Activated CD4-positive, alpha-beta memory T cell treated with anti-CD3 and anti-CD28 coated beads, Interleukin-2, amount 10 ng/mL, durations not matched to agents 7 days and 5 days (primary cell): ENCODE measurements around the gene LKAAEAR1. TPM values are rescaled to one million over a fixed set of nuclear protein-coding genes. Genes with fewer than 3 reads are reported as not detected.
A peak's percentile ranks its signal among the peaks of the same experiment; 100 is the strongest.
"Not testable (repeated sequence)": the region's sequence is repeated elsewhere in the genome, so short reads cannot be mapped to it uniquely, and the experiment has no call there.

Experiments used
- CTCF ChIA-PET: fragments of 350-600 bp; sonication (Branson Sonifier 250); formaldehyde crosslinking; loops from one replicate; lab custom pipeline; 2021; ENCODE audit warnings: antibody characterized with exemption, inconsistent platforms; lab: Charles Lee
- POLR2A ChIA-PET: fragments of 350-600 bp; sonication (Branson Sonifier 250); formaldehyde crosslinking; loops from one replicate; lab custom pipeline; 2021; ENCODE audit warnings: antibody characterized with exemption; lab: Charles Lee
- DNase-seq: peaks from one replicate; pipeline ENCODE4 v3.0.0-alpha.2; 2020
- H3K27ac Mint-ChIP-seq: one replicate; pipeline ENCODE4 v1.8.0; 2021; ENCODE audit warnings: mild to moderate bottlenecking, mixed read lengths
- H3K27me3 Mint-ChIP-seq: one replicate; pipeline ENCODE4 v1.8.0; 2021; ENCODE audit warnings: mixed read lengths
- H3K36me3 Mint-ChIP-seq: one replicate; pipeline ENCODE4 v1.8.0; 2021; ENCODE audit warnings: low read depth, mixed read lengths
- H3K4me1 Mint-ChIP-seq: one replicate; pipeline ENCODE4 v1.8.0; 2021; ENCODE audit warnings: mixed read lengths
- H3K4me3 Mint-ChIP-seq: one replicate; pipeline ENCODE4 v1.8.0; 2021; ENCODE audit warnings: mild to moderate bottlenecking, mixed read lengths
- H3K9me3 Mint-ChIP-seq: one replicate; pipeline ENCODE4 v1.8.0; 2021; ENCODE audit warnings: mixed read lengths
- total RNA-seq, 2 experiments: library from RNA; stranded (reverse); gene quantifications; one replicate each; pipeline ENCODE4 v1.2.3, GENCODE V29; 2021

LKAAEAR1 gene, protein sequence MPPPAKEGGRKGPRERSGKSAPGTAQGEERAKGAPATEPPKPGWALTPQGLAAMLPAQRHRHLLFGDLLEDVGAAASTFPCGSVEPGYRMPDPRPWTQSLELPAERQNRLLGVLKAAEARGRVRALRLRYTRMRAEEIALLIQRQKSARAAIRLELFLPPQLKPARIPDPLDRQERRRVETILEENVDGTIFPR
- under 1 TPM in 1 of 2 experiments, not detected in 1; 0.38 TPM for total RNA-seq

DNA sequence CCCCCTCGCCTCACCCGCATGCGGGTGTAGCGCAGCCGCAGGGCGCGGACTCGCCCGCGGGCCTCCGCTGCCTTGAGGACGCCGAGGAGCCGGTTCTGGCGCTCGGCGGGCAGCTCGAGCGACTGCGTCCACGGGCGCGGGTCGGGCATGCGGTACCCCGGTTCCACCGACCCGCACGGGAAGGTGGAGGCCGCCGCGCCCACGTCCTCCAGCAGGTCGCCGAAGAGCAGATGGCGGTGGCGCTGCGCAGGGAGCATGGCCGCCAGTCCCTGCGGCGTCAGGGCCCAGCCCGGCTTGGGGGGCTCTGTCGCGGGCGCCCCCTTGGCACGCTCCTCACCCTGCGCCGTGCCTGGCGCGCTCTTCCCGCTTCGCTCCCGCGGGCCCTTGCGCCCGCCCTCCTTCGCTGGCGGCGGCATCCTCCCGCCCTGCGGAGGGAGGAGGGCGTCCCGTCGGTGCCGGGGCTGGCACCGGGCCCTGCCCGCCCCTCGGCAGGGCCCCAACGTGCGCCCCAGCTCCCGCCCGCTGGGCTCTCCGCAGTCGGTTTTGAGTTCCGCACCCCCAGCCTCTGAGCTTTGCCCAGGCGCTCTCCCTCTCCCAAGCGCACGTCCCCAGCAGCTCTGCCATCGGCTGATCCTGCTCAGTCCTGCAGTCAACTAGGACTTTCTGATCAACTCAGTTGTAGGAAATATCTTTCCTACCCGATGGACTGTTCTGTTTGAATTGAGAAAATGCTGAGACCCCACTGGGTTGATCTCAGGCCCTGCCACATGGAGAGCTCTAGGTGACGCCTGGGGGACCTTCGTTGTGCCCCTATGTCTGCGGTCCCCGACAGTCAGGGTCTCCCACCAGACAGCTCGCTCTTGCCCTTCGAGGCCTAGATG is at the start of gene LKAAEAR1:
TSS of gene LKAAEAR1 (minus strand) at position 595 of the 881 bp plus-strand sequence. CDS start at position 416, 179 bp downstream.
- H3K4me1 Mint-ChIP-seq: peaks cover 31% of the 10 kb centered on the region
- peaks cover 36% of the 10 kb centered on the region for H3K27me3 Mint-ChIP-seq
- POLR2A ChIA-PET: interaction anchor here (0.8 to 1.6 kb wide), 5 partner anchors 15 to 45 kb away, joined by 3 to 6 read pairs (median 4); no protein-coding TSS in a partner anchor
- CTCF ChIA-PET: interaction anchor here (0.7 to 4.4 kb wide), 12 partner anchors 9 to 587 kb away, joined by 3 to 34 read pairs (median 4); partner anchors contain the start of gene PCMTD2
- peaks cover 4% of the 10 kb centered on the region for H3K36me3 Mint-ChIP-seq
- DNase-seq: no peak
- peaks cover 10% of the 10 kb centered on the region for H3K9me3 Mint-ChIP-seq
- H3K27ac Mint-ChIP-seq: peak within 1 kb of the TSS; percentile 35
- H3K4me3 Mint-ChIP-seq: peak within 1 kb of the TSS; percentile 76

DNA sequence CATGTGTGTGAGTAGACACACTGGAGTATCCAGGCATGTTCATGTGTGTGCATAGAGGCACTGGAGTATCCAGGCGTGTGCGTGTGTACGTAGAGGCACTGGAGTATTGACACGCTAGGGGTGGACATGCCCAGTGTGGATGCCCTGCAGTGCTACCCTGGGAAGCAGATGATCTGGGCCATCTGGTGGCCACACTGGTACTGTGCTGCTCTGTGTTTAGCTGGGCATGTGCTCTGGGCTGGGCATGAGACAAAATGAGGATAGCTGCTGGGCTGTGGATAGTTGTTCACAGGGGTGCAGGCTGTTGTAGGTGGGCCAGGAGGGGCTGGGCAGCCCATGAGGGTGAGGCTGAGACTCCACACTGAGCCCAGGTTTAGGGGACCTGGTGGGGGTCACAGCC is 47.2 kb upstream of the LKAAEAR1 start:
- no peaks in the 10 kb centered on the region for H3K4me1 Mint-ChIP-seq
- no peaks in the 10 kb centered on the region for H3K36me3 Mint-ChIP-seq
- H3K4me3 Mint-ChIP-seq: no peak overlapping the region
- peaks cover 11% of the 10 kb centered on the region for H3K27me3 Mint-ChIP-seq
- ChIA-PET POLR2A (no interaction called here), CTCF (no interaction called here)
- H3K27ac Mint-ChIP-seq: no peak overlapping the region
- DNase-seq: no peak
- no peaks in the 10 kb centered on the region for H3K9me3 Mint-ChIP-seq

DNA sequence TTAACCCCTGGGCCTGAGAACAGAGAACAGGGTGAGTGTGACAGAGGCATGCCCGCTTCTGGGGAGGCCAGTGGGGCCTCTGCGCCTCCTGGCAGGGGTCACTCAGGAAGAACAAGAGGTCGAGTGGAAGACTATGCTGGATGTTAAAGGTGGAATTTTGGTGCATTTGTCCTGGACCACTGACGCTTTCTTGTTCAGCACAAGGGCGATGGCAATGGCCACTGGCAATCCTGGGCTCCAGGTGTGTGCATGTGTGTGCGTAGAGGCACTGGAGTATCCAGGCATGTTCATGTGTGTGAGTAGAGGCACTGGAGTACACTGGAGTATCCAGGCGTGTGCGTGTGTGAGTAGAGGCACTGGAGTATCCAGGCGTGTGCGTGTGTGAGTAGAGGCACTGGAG is 46.7 kb upstream of the LKAAEAR1 start:
- DNase-seq: no peak
- Mint-ChIP-seq H3K36me3 (no peaks in the 10 kb centered on the region), H3K27ac (no peak overlapping the region), H3K27me3 (peaks cover 11% of the 10 kb centered on the region), H3K4me3 (no peak overlapping the region), H3K4me1 (no peaks in the 10 kb centered on the region), H3K9me3 (no peaks in the 10 kb centered on the region)
- CTCF ChIA-PET: no interaction called here
- POLR2A ChIA-PET: no interaction called here

DNA sequence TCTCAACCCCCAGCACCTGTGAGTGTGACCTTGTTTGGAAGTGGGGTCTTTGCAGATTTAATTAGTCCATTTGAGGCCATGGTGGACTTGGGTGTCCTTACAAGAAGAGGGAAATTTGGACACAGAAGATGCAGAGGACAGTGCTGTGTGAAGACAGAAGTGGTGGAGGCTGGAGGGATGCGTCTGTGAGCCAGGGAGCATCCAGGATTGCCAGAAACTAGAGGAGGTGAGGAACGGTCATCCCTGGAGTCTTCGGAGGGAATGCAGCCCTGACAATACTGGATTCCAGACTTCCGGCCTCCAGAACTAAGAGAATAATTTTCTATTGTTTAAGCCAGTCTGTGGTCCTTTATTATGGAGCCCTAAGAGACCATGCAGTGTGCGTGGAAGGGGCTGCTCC is 46.1 kb upstream of the LKAAEAR1 start:
- Mint-ChIP-seq H3K4me1 (no peaks in the 10 kb centered on the region), H3K27me3 (peaks cover 13% of the 10 kb centered on the region), H3K9me3 (no peaks in the 10 kb centered on the region), H3K27ac (no peak overlapping the region), H3K4me3 (no peak overlapping the region), H3K36me3 (no peaks in the 10 kb centered on the region)
- ChIA-PET POLR2A (no interaction called here), CTCF (no interaction called here)
- DNase-seq: no peak

DNA sequence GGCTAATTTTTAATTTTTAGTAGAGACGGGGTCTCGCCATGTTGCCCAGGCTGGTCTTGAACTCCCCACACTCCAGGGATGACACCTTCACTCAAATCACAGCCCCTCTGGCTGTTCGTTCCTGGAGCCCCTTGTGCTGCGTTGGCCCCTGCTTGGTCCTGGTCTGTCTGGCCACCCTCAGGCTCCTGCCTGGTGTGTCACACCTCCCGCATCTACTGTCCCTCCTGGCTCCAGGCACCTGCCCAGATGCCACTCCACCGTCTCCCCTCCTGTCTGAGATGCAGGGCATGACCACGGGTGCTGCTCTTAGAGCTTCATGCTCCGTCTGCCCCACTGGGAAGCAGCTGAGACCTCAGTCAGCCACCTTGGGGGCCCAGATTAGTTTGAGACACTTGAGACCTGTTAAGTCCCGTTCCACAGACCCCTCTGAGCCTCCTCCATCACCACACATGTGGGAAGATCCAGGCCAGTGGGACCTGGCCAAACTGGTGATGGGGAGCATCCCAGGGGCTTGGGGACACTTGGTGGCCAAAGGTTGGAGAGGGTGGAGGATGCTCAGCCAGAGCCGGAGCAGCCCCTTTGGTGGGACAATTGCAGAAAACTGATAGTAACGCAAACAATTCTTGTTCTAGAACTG is 45.1 kb upstream of the LKAAEAR1 start:
- Mint-ChIP-seq H3K27ac (no peak overlapping the region), H3K4me1 (no peaks in the 10 kb centered on the region), H3K9me3 (no peaks in the 10 kb centered on the region), H3K27me3 (peaks cover 19% of the 10 kb centered on the region), H3K4me3 (no peak overlapping the region), H3K36me3 (no peaks in the 10 kb centered on the region)
- ChIA-PET POLR2A (no interaction called here), CTCF (no interaction called here)
- DNase-seq: no peak

DNA sequence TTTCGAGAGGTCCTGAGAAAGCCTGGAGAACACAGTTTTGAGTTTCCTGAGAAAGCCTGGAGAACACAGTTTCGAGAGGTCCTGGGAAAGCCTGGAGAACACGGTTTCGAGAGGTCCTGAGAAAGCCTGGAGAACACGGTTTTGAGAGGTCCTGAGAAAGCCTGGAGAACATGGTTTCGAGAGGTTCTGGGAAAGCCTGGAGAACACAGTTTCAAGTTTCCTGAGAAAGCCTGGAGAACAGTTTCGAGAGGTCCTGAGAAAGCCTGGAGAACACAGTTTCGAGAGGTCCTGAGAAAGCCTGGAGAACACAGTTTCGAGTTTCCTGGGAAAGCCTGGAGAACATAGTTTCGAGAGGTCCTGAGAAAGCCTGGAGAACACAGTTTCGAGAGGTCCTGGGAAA is 39.3 kb upstream of the LKAAEAR1 start:
- DNase-seq, CTCF ChIA-PET, H3K9me3 Mint-ChIP-seq, POLR2A ChIA-PET, H3K4me1 Mint-ChIP-seq, H3K4me3 Mint-ChIP-seq, H3K36me3 Mint-ChIP-seq, H3K27ac Mint-ChIP-seq: not testable (repeated sequence)
- peaks cover 25% of the 10 kb centered on the region for H3K27me3 Mint-ChIP-seq

DNA sequence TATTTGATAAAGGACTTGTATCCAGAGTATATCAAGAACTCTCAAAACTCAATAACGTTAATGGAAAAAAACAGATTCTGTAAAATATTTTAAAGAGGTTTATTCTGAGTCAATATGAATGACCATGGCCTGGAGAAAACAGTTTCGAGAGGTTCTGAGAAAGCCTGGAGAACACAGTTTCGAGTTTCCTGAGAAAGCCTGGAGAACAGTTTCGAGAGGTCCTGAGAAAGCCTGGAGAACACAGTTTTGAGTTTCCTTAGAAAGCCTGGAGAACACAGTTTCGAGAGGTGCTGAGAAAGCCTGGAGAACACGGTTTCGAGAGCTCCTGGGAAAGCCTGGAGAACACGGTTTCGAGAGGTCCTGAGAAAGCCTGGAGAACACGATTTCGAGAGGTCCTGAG is 38.7 kb upstream of the LKAAEAR1 start:
- H3K36me3 Mint-ChIP-seq, H3K4me1 Mint-ChIP-seq, H3K4me3 Mint-ChIP-seq, H3K27ac Mint-ChIP-seq, DNase-seq, H3K9me3 Mint-ChIP-seq: not testable (repeated sequence)
- CTCF ChIA-PET: interaction anchor here (4.2 kb wide), 1 partner anchor 38 kb away, joined by 34 read pairs; the partner anchor contains the start of gene LKAAEAR1
- H3K27me3 Mint-ChIP-seq: peaks cover 22% of the 10 kb centered on the region
- POLR2A ChIA-PET: interaction anchor here (0.6 kb wide), 1 partner anchor 54 kb away, joined by 3 read pairs; no protein-coding TSS in a partner anchor

DNA sequence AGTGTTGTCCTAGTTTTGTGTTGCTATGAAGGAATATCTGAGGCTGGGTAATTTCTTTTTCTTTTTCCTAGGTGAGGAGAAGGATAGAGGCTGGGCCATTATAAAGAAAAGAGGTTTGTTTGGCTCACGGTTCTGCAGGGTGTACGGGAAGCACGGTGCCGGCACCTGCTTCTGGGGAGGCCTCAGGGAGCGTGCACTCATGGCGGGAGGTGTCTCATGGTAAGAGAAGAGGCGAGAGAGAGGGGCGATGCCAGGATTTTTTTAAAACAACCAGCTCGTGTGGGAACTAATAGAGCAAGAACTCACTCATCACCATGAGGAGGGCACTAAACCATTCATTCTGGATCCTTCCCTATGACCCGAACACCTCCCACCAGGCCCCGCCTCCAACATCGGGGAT is 37.4 kb upstream of the LKAAEAR1 start:
- H3K4me1 Mint-ChIP-seq: peaks cover 10% of the 10 kb centered on the region
- CTCF ChIA-PET: interaction anchor here (1.0 to 4.2 kb wide), 6 partner anchors 15 to 142 kb away, joined by 3 to 34 read pairs (median 12); partner anchors contain the start of genes LKAAEAR1, OPRL1, PRPF6 and RGS19
- DNase-seq: no peak
- POLR2A ChIA-PET: interaction anchor here (2.5 kb wide), 1 partner anchor 43 kb away, joined by 10 read pairs; the partner anchor contains the start of genes OPRL1 and RGS19
- no peaks in the 10 kb centered on the region for H3K9me3 Mint-ChIP-seq
- H3K27ac Mint-ChIP-seq: no peak overlapping the region
- no peak overlapping the region for H3K4me3 Mint-ChIP-seq
- peaks cover 22% of the 10 kb centered on the region for H3K27me3 Mint-ChIP-seq
- no peaks in the 10 kb centered on the region for H3K36me3 Mint-ChIP-seq

DNA sequence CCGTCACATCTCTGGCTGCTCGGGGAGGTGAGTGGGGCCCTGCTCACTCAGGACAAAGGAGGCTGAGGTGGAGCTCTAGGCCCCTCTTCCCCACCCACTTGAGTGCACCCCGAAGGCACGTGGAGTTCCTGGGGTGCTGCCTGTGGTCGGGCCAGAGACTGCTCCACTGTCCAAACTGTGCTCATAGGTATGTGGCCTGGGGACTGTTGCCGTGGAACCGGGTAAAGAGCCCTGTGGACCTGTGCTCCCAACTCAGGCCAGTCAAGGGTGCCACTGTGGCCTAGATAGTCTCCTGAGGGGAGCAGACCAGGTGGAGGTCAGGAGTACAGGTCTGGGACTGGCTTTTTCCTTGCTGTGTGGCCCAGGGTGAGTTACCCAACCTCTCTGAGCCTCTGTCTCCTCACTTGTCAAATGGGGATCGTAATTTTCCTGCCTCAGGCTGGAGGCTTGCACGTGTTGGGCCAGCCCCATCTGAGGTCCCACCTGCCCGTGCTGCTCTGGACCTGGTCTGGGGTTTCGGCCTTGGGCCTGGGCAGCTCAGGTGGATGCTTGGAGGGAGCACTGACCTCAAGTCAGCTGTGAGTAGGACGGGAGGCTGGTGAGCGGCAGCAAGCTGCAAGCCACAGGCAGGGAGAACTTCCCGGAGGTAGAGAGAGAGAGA is 35.6 kb upstream of the LKAAEAR1 start:
- DNase-seq: no peak
- ChIA-PET CTCF (interaction anchor here (0.6 to 4.2 kb wide), 9 partner anchors 11 to 582 kb away, joined by 3 to 34 read pairs (median 5); partner anchors contain the start of genes LKAAEAR1, OPRL1, PRPF6 and PTK6), POLR2A (interaction anchor here (0.6 to 2.5 kb wide), 5 partner anchors 36 to 413 kb away, joined by 3 to 10 read pairs (median 3); partner anchors contain the start of genes LKAAEAR1, OPRL1, RGS19 and SAMD10)
- Mint-ChIP-seq H3K4me1 (peaks cover 10% of the 10 kb centered on the region), H3K27ac (no peak overlapping the region), H3K36me3 (no peaks in the 10 kb centered on the region), H3K27me3 (peaks cover 18% of the 10 kb centered on the region), H3K4me3 (peak overlapping the region; percentile 37), H3K9me3 (no peaks in the 10 kb centered on the region)

DNA sequence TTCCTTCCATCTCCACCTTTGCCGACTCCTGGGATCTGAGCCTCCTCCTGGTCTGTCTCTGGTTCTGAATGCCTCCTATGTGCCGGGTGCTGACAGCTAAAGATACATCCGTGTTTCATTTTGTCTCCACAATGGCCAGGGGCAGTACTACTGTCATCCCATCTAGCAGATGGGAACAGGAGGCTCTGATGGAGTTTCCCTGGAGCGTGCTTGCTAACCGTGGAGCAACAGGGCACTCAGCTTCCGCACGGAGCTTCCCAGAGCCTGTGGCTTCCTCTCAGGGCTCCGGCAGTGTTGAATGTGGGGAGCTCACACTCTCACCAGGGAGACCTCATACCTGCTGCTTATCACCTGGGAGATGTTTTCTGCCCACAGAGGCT is 35.1 kb upstream of the LKAAEAR1 start:
- no peak overlapping the region for H3K4me3 Mint-ChIP-seq
- H3K9me3 Mint-ChIP-seq: no peaks in the 10 kb centered on the region
- H3K27ac Mint-ChIP-seq: no peak overlapping the region
- POLR2A ChIA-PET: interaction anchor here (2.5 kb wide), 1 partner anchor 41 kb away, joined by 10 read pairs; the partner anchor contains the start of genes OPRL1 and RGS19
- CTCF ChIA-PET: interaction anchor here (3.1 to 4.2 kb wide), 3 partner anchors 34 to 139 kb away, joined by 17 to 34 read pairs (median 27); partner anchors contain the start of genes LKAAEAR1, PRPF6 and SAMD10
- DNase-seq: no peak
- peaks cover 14% of the 10 kb centered on the region for H3K27me3 Mint-ChIP-seq
- H3K36me3 Mint-ChIP-seq: no peaks in the 10 kb centered on the region
- H3K4me1 Mint-ChIP-seq: peaks cover 10% of the 10 kb centered on the region

DNA sequence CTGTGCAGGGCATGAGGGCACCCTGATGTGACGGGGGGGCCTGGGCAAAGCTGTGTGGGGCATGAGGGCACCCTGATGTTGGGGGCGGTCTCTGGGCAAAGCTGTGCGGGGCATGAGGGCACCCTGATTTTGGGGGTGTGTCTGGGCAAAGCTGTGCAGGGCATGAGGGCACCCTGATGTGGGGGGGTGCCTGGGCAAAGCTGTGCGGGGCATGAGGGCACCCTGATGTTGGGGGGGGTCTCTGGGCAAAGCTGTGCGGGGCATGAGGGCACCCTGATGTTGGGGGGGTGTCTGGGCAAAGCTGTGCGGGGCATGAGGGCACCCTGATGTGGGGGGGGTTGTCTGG is 33.2 kb upstream of the LKAAEAR1 start:
- H3K4me1 Mint-ChIP-seq, H3K9me3 Mint-ChIP-seq, H3K27ac Mint-ChIP-seq, H3K27me3 Mint-ChIP-seq, DNase-seq, CTCF ChIA-PET, H3K36me3 Mint-ChIP-seq, H3K4me3 Mint-ChIP-seq, POLR2A ChIA-PET: not testable (repeated sequence)
